Fibroblast of pulmonary artery (primary cell): ENCODE results near the gene SLC2A2.

ENCODE experiments used
- DNase-seq: peaks from one replicate; pipeline ENCODE4 v3.0.0-alpha.2; 2010; ENCODE audit warnings: low read depth
- H3K4me3 ChIP-seq: replicated peaks from 2 replicates; pipeline ENCODE4 v1.5.1; 2011; ENCODE audit warnings: low read depth, mild to moderate bottlenecking, control low read depth, low read length, moderate library complexity
- TF ChIP-seq, protein P1 (sequence below): IDR thresholded peaks from 2 replicates; pipeline ENCODE4 v1.5.1; 2011; ENCODE audit warnings: mild to moderate bottlenecking, control low read depth, low read length, inconsistent platforms; ENCODE audit errors: missing control alignments

SLC2A2 gene

DNA sequence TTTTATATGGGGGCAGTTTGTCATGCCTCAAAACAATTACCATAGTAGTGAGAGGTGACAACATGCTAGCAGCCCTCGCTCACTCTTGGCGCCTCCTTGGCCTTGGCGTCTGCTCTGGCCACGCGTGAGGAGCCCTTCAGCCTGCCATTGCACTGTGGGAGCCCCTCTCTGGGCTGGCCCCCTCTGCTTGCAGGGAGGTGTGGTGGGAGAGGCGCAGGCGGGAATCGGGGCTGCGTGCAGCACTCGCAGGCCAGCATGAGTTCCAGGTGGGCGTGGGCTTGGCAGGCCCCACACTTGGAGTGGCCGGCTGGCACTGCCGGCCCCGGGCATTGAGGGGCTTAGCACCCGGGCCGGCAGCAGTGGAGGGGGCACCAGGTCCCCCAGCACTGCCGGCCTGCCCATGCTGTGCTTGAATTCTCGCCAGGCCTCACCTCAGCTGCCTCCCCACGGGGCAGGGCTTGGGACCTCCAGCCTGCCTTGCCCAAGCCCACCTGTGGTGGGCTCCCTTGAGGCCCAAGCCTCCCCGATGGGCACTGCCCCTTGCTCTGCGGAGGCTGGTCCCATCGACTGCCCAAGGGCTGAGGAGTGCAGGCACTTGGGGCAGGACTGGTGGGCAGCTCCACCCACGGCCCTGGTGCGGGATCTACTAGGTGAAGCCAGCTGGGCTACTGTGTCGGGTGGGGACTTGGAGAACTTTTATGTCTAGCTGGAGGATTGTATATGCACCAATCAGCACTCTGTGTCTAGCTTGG is 79.3 kb downstream of the SLC2A2 start:
- DNase-seq: no peak
- TF ChIP-seq, protein P1, sequence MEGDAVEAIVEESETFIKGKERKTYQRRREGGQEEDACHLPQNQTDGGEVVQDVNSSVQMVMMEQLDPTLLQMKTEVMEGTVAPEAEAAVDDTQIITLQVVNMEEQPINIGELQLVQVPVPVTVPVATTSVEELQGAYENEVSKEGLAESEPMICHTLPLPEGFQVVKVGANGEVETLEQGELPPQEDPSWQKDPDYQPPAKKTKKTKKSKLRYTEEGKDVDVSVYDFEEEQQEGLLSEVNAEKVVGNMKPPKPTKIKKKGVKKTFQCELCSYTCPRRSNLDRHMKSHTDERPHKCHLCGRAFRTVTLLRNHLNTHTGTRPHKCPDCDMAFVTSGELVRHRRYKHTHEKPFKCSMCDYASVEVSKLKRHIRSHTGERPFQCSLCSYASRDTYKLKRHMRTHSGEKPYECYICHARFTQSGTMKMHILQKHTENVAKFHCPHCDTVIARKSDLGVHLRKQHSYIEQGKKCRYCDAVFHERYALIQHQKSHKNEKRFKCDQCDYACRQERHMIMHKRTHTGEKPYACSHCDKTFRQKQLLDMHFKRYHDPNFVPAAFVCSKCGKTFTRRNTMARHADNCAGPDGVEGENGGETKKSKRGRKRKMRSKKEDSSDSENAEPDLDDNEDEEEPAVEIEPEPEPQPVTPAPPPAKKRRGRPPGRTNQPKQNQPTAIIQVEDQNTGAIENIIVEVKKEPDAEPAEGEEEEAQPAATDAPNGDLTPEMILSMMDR: no peak
- H3K4me3 ChIP-seq: no peak overlapping the region
